ENCODE data around the gene ERV3-1.
"Not testable (repeated sequence)": the region's sequence is repeated elsewhere in the genome, so short reads cannot be mapped to it uniquely, and the experiment has no call there.

ERV3-1 gene

GRCh38 chr7:64999165-65000004, 7.1 kb downstream of the ERV3-1 start:
- no peak for DNase-seq

GRCh38 chr7:64998865-64999164, 7.7 kb downstream of the ERV3-1 start:
- DNase-seq: no peak

GRCh38 chr7:64997927-64998391, 8.5 kb downstream of the ERV3-1 start:
- DNase-seq: no peak

DNA sequence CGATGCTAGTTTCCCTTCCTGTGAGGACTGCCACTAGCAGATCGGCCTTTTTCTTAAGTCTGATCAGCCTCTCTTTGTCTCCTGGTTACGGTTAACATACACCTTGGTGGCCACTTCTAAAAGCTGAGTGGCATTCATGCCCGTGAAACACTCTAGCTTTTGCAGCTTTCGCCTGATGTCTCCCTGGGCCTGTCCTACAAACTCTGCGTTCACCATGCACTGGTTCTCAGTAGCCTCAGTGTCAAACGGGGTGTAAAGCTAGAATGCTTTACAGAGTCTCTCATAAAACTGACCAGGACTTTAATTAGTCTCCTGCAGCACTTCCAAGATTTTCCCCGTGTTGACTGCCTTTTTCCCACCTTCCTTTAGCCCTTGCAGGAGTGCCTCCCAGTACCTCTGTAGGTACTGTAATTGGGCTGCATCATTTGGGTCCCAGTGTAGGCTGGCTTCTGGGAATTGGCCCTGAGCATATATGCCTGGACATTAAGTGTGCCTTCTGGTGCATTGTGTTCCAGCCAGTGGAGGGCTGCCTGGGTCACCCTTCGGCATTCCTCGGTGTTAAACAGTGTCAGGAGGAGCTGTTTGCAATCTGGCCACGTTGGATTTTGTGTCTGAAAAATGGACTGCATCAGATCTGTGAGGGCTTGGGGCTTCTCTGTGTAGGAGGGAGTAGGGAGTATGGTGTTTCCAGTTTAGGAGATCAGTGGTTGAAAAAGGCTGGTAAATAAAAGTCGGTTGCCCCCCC, 9.2 kb downstream of the ERV3-1 start:
- no peak for DNase-seq

DNA sequence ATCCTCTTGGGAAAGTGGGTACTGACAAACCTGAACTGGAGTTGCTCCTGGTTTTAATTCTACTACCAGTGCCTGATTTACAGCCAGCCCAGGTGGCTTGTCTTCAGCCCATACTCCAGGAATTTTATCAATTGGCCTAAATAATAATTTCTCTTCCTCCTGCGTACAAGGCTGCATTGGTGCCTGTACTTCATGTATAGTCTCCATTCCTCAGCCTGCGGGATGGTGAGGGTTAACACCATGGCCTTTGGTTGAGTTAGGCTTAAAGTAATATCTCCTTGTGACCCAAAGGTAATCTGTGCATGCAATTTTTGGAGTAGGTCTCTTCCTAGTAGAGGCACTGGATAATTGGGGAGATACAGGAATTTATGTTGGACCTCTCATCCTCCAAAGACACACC, 10.2 kb downstream of the ERV3-1 start:
- DNase-seq: no peak

DNA sequence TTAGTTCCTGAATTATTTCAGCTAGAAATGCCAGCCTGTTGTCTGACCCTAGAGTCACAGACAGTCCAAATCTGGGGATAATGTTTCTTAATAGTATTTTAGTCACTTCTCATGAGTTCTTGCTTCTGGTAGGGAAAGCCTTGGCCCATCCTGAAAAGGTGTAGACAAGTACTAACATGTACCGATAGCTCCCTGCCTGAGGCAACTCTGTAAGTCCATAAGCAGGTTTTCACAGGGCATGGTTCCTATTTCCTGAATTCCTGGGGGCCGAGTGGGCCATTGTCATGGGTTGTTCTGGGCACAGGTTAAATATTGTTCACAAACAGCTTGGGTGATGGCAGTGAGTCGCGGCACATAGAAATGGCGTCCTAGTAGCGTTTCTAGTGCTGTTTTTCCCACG, 12.6 kb downstream of the ERV3-1 start:
- no peak for DNase-seq

DNA sequence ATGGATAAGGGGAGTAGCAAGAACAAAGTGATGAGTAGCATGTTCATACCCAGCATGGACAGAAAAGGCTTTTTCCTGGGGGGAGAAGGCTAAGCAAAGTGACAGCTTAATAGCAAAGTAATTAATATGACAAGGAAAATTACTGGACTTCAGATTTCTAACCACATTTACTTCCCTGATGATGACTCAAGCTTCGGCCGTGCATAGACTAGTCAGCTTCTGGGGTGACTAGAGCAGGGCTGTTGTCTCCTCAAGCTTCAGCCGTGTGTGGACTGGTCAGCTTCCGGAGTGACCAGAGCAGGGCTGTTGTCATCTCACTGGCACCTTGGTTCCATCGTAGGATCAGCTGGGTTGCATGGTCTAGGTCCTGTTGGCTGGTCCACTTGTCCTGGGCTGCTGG, 13.5 kb downstream of the ERV3-1 start:
- no peak for DNase-seq

DNA sequence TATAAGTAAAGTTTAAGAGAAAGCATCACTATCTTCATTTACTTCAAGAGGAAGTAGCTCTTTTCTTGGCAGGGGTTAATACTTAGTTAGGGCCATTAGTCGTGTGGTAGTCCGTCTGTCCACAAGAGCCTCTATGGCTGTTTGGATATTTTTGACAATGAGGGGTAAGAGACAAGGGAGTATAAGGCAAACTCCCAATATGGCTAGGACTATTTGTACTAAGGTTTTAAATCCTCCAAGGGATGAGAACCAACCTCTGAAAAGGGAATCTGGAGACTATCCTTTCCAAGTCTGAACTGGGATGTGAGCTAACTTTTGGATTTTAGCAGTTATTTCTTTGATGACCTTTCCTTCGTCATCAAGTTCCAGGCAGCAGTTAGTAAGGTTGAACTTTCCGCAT, 15.6 kb downstream of the ERV3-1 start, which contains the start of gene ZNF117:
TSS of gene ZNF117 (minus strand) at position 101 of the 400 bp plus-strand sequence.
- no peak for DNase-seq

GRCh38 chr7:64990216-64990615, 16.3 kb downstream of the ERV3-1 start:
- DNase-seq: no peak

- no peak for DNase-seq
Observed at GRCh38 chr7:64978497-64979203, 27.8 kb downstream of the ERV3-1 start.

GRCh38 chr7:64965594-64965993, 40.9 kb downstream of the ERV3-1 start:
- DNase-seq: no peak

GRCh38 chr7:64959072-64959747, 47.3 kb downstream of the ERV3-1 start:
- DNase-seq: no peak

- DNase-seq: no peak
Observed at GRCh38 chr7:64951250-64951848, 55.1 kb downstream of the ERV3-1 start.

GRCh38 chr7:64950673-64951072, 55.8 kb downstream of the ERV3-1 start:
- DNase-seq: not testable (repeated sequence)

DNA sequence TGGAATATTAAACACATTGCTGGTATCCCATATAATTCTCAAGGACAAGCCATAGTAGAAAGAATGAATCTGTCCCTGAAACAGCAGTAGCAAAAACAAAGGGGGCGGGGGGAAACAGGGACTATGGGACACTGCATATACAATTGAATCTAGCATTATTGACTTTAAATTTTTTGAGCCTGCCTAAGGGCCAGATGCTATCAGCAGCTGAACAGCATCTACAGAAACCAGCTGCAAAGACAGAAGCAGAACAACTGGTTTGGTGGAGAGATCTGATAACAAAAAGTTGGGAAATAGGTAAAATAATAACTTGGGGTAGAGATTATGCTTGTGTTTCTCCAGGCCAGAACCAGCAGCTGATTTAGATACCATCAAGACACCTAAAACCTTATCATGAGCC, 57.7 kb downstream of the ERV3-1 start:
- DNase-seq: not testable (repeated sequence)

GRCh38 chr7:64947252-64948000, 59.1 kb downstream of the ERV3-1 start:
- DNase-seq: no peak

- no peak for DNase-seq
Observed at GRCh38 chr7:64946772-64947171, 59.7 kb downstream of the ERV3-1 start.

GRCh38 chr7:64945503-64946175, 60.8 kb downstream of the ERV3-1 start:
- no peak for DNase-seq

DNA sequence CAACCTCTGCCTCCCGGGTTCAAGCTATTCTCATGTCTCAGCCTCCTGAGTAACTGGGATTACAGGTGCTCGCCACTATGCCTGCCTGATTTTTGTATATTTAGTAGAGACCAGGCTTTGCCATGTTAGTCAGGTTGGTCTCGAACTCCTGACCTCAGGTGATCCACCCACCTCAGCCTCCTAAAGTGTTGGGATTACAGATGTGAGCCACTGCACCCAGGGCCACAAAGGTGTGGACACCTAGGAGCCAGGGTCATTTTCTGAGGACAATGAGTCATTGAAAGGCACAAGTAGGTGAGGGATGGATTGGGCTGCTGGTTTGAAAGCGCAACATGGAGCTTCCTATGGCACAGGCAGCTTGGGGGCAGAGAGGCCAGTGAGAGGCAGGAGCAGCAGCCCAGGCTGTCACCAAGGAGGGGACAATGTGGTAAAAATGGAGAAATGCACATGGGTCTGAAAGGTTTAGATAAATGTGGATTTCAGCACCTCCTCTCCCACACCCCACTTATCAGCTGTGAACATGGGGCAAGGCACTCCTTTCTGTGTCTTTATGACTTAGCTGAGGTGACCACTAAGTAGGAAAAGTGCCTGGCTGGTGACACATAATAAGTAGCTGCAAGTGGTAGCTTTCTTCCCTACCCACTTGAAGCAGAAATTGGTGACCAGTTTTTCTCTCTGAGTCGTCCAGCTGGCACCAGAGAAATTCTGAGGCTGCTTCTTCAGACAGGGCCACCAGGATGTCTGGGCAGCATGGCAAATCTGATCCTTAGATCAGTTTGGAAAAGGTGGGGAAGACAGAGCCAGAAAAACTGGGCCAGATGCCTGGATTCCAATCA, 61.6 kb downstream of the ERV3-1 start:
- not testable (repeated sequence) for DNase-seq
